HCEC 1CT (cell line): Measurements from ENCODE around the gene SYCE1.
"Not testable (repeated sequence)": the region's sequence is repeated elsewhere in the genome, so short reads cannot be mapped to it uniquely, and the experiment has no call there.

Experiments
- DNase-seq: peaks from one replicate; pipeline ENCODE4 v3.0.0-alpha.2; 2017

The SYCE1 gene

DNA sequence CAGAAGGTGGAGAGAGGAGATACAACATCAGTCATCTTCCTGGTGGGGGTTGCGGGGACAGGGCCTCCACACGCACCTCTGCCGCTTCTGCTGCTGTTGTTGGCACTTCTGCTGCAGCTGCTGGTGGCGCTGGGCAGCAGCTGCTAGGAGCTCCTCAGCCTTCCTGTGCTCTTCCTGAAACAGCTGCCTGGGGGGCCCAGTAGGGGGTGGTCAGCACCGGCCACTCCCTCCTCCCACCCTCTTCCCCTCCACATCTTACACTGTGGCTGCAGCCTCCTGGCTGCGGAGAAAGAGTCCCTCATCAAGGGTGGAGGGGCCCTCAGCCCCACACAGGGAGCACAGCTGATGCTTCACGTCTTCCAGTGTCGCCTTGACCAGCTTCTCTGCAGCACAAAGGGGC lies 9.9 kb downstream of the SYCE1 start:
- DNase-seq: no peak

DNA sequence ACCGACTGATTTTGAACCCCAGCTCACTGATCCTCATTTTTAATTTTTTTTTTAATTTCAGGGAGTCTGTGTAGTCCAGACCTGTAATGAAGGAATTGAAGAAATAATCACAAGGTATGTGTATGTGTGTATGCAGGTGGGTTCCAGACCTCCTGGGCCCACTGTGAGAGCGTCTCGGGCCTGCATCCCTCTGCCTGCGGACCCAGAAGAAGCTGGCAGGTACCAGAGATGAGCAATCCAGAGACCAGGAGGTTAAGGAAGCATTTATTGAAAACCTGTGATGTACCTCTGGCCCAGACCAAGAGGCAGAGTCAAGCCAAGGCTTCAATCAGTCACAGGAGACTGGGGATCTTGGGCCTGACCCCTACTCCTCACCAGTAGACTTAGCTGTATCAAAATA lies 10.8 kb downstream of the SYCE1 start:
- no peak for DNase-seq

- no peak for DNase-seq
Measured at GRCh38 chr10:133544506-133544905, 20.9 kb downstream of the SYCE1 start.

GRCh38 chr10:133541441-133541975 lies 23.9 kb downstream of the SYCE1 start:
- DNase-seq: not testable (repeated sequence)

DNA sequence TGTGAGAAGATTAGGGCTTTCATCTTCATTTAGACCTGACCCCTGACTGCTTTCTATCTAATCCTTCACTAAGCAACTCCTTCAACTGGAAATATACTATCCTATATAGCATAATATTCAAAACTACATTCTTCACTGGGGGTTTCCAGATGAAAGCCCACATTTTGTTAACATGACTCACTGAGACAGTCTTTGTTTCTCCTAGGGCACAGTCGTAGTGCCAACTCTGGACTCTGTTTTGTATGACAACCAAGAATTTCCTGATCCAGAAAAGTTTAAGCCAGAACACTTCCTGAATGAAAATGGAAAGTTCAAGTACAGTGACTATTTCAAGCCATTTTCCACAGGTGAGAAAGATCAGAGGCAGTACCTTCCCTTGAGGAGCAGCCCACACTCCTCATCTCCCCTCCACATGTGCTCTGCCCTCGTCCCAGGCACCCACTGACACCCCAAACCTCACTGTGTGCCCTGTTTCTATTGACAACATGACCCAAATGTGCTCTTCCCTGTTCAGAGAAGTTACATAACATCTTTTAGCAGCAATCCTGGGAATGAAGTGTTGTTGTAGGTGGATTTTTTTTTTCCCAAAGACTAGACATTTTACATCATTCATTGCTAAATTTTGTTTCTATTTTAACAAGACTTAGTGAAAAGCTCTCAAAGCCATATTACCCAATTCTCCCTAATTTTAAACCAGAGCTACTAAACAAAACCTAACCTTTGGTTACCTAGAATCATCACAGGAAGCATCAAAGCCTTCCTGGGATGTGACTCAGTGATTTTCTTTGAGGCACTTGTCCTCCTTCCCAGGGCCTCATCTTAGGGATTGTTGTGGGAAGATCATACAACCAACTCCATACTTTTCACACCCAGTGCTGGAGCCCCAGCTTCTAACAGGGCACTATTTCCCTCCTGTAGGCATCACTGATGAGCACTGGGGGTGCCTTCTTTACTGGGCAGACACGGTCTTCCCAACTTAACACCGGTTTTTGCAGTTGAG lies 27.5 kb downstream of the SYCE1 start:
- DNase-seq: no peak

DNA sequence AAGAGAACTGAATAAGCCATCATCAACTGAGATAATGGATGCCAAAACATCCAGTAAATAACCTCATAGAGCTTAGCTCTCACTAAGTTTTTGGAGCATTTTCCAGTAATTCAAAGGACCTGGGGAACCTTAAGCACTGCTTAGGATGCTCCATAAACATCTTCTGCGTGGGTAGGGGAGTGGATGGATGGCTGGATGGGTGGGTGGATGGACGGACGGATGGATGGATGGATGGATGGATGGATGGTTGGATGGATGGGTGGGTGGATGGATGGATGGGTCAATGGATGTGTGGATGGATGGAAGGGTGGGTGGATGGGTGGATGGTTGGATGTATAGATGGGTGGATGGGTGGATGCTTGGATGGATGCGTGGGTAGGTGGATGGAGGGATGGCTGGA lies 29.2 kb downstream of the SYCE1 start:
- no peak for DNase-seq

GRCh38 chr10:133534417-133534816 lies 31.0 kb downstream of the SYCE1 start:
- DNase-seq: no peak

DNA sequence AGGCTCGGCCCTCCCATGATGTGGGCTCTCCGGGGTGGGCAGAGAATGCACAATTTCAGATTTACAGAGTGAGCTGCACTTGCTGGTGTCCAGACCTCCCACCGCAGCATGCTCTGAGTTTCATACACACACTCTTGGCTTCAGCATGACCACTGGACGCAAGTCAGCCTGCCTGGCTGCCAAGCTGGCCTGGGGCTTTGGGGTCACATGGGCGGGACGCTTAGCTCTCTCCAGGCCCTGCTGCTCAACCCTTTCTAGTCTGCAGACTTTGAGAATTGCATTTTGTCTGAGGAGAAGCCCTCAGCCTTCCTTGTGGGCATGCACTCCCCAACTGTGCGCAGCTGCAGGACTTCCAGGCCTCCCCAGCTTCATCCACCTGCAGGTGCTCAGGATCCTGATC lies 32.5 kb downstream of the SYCE1 start:
- no peak for DNase-seq

DNA sequence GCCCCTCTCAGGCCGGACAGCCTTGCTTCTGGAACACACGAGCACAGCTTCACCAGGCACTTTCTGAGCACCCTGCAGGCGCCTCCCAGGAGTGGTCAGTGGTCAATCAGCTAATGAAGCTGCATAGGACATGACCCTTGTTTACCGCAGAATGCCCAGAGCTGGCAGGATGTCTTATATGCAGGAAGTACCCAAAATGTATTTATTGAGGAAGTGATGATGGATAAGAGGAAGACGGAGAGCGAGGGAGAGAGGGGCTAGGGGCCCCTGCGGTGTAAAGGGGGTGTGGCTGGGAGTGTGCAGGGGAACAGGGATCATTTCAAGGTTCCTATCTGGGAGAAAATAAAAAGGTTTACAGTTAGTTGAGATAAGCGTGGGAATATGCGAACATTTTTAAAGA lies 34.9 kb downstream of the SYCE1 start:
- DNase-seq: no peak

DNA sequence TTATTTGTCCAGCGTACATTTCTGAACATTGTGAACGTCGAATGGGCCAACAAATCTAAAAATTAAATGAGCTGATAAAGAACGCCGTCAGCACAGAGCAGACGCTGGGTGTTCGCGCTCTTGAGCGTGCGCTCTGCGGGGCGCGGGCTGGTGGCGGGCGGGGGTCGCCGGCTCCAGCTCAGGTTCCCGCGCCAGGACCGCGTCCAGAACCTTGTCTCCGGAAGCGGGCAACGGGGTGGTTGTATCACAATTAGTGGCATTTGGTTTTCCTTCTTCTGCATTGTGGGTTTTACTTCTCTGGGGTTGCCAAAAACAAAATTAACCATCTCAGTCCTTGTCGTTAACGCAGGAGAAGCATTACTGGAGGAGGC lies 35.8 kb downstream of the SYCE1 start:
- DNase-seq: no peak

DNA sequence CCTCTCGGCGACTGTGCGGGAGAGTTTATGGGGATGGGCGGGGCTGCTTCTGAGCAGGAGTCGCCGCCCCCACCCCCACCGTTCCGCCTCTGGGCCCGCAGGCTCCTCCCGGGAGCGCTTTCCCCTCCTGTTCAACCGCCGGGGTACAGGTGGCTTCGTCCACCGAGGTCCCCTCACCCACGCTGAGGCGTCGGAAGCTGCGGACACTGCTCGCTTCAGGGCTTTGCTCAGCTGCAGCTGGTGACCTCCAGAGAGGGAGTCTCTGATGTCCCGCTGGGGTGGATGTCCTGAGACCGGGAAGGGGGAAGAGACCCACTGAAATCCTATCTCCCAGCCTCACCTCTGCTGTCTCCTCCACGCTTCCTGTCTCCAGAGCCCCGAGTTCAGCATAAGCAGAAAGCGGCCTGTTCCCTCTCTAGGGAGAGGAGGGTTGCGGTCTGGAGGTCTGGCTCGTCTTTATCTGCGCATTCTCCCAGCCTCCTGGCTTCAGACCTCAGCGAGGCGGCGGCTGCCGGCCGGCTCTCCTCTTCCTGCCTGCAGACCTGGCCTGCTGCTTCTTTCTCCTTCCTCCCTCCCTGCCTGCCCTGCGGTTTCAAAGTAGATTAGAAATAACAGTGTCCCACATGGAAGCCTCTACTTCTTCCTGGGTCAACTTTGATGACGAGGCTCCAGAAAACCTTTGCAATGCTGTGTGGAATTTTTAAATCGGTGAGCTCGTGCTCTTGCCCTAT lies 36.4 kb downstream of the SYCE1 start:
- peak; percentile 6 for DNase-seq

- DNase-seq: no peak
Measured at GRCh38 chr10:133528296-133528844, 37.0 kb downstream of the SYCE1 start.

- no peak for DNase-seq
Measured at GRCh38 chr10:133527771-133528271, 37.6 kb downstream of the SYCE1 start.

DNA sequence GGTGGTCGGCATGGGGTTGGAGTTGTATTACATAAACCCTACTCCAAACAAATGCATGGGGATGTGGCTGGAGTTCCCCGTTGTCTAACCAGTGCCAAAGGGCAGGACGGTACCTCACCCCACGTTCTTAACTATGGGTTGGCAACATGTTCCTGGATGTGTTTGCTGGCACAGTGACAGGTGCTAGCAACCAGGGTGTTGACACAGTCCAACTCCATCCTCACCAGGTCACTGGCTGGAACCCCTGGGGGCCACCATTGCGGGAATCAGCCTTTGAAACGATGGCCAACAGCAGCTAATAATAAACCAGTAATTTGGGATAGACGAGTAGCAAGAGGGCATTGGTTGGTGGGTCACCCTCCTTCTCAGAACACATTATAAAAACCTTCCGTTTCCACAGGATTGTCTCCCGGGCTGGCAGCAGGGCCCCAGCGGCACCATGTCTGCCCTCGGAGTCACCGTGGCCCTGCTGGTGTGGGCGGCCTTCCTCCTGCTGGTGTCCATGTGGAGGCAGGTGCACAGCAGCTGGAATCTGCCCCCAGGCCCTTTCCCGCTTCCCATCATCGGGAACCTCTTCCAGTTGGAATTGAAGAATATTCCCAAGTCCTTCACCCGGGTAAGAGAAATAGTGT lies 38.3 kb downstream of the SYCE1 start, which contains the start of gene CYP2E1:
CYP2E1 (plus strand) TSS at position 407 of the 632 bp plus-strand sequence; CDS start at position 440, 33 bp downstream.
- DNase-seq: no peak

GRCh38 chr10:133525444-133525843 lies 39.9 kb downstream of the SYCE1 start:
- DNase-seq: no peak

GRCh38 chr10:133523631-133524203 lies 41.7 kb downstream of the SYCE1 start:
- no peak for DNase-seq

DNA sequence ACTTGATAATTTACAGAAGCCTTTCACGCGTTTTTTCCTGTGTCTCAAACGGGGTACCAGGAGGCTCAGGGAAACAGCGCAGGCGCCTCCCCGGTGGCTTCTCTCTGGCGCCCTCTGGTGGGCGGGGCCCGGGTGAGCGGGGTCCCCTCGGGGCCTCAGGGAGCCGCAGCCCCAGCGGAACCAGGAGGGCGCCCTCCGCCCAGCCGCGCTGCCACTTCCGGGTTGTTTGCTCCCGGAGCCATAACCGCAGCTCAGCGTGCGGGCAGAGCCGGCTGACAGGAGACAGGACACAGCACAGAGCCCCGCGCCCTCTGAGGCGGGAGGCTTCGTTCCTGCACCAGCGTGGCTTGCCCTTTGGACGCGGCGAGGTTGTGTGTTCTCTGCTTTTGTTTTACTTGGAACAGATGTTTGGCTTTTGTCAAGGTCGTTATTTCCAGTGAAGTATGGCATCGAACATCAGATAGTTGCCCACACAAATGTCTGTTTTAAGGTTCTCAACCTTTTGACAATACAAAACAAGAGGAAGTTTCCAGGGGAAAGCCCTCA lies 45.1 kb downstream of the SYCE1 start:
- peak; percentile 70 for DNase-seq

- not testable (repeated sequence) for DNase-seq
Measured at GRCh38 chr10:133518517-133518916, 46.9 kb downstream of the SYCE1 start.

GRCh38 chr10:133516057-133516456 lies 49.3 kb downstream of the SYCE1 start:
- no peak for DNase-seq

GRCh38 chr10:133515471-133515870 lies 49.9 kb downstream of the SYCE1 start:
- no peak for DNase-seq

- DNase-seq: no peak
Measured at GRCh38 chr10:133511907-133512528, 53.4 kb downstream of the SYCE1 start.
